A673 (cell line): ENCODE results near the gene MTHFD1L.

ENCODE experiments used
- CTCF ChIP-seq: fragments of 300-800, 200-600 bp; sonication (generic); conservative IDR thresholded peaks from 2 replicates; pipeline ENCODE4 v1.5.1; 2017; ENCODE audit warnings: low read depth, mild to moderate bottlenecking, antibody characterized with exemption, low read length, moderate library complexity, mixed read lengths
- EZH2 ChIP-seq: fragments of 200-600 bp; sonication (generic); IDR thresholded peaks from 2 replicates; pipeline ENCODE4 v1.6.1; 2017; ENCODE audit warnings: borderline replicate concordance, low read depth, mild to moderate bottlenecking, mixed read lengths, antibody characterized with exemption, low read length; ENCODE audit not compliant: poor library complexity, severe bottlenecking

GRCh38 chr6:151078655-151079054, 213.2 kb downstream of the MTHFD1L start:
- TF ChIP-seq CTCF (no peak), EZH2 (no peak)
